Measurements from ENCODE around the gene CLDN12.

DNA sequence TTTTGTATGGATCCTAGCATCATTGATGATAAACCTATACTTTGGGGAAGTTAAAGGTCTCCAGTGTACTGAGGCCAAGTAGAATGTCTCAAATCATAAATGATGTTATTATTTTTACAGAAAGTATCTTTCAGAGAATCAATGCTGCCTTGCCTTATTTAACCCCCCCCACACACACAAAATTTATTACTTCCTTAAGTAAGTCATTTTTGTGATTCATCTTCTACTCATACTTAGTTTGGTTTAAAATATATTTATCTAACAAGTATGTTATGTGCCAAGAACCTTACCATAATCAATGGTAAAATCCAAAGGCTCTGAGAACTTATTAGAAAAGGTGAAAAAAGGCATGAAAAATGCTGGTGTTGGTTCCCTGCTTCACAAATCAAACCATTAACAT is 18.8 kb upstream of the CLDN12 start:
- TF ChIP-seq, protein P1, sequence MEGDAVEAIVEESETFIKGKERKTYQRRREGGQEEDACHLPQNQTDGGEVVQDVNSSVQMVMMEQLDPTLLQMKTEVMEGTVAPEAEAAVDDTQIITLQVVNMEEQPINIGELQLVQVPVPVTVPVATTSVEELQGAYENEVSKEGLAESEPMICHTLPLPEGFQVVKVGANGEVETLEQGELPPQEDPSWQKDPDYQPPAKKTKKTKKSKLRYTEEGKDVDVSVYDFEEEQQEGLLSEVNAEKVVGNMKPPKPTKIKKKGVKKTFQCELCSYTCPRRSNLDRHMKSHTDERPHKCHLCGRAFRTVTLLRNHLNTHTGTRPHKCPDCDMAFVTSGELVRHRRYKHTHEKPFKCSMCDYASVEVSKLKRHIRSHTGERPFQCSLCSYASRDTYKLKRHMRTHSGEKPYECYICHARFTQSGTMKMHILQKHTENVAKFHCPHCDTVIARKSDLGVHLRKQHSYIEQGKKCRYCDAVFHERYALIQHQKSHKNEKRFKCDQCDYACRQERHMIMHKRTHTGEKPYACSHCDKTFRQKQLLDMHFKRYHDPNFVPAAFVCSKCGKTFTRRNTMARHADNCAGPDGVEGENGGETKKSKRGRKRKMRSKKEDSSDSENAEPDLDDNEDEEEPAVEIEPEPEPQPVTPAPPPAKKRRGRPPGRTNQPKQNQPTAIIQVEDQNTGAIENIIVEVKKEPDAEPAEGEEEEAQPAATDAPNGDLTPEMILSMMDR (IDR thresholded peaks at IDR 0.05; ENCODE audit: low read depth, low read length, poor library complexity, severe bottlenecking) = no peak
- no peak for TF ChIP-seq EZH2phosphoT487 (IDR thresholded peaks at IDR 0.05; ENCODE audit: borderline replicate concordance, low read length)
